Adrenal gland (tissue), 19 donors: ENCODE results near the gene UCHL3. TPM values are rescaled to one million over a fixed set of nuclear protein-coding genes. Genes with fewer than 3 reads are reported as not detected.

ENCODE experiments used
- DNase-seq, 7 donors: peaks; one replicate each; pipeline ENCODE4 v3.0.0-alpha.2; 2019 to 2020
- H3K27ac ChIP-seq, 5 donors: fragments of 200-600 bp; sonication (generic) in 4 of 5; 1 replicate in 3 of 5; 2 replicates in 2 of 5; pipeline versions ENCODE4 v1.5.1 to v1.8.0; 2016 to 2020; ENCODE audit warnings: mild to moderate bottlenecking in 1 of 5
- H3K27me3 ChIP-seq: fragments of 200-600 bp; 2 replicates; pipeline ENCODE4 v1.8.0; 2021
- H3K36me3 ChIP-seq, 2 donors: fragments of 200-600 bp; replicated peaks in 1 of 2; 1 replicate in 1 of 2; 2 replicates in 1 of 2; pipeline versions ENCODE4 v1.5.1 to v1.8.0; 2018 to 2022
- H3K4me1 ChIP-seq, 2 donors: fragments of 200-600 bp; replicated peaks in 1 of 2; 1 replicate in 1 of 2; 2 replicates in 1 of 2; pipeline versions ENCODE4 v1.5.1 to v1.8.0; 2018 to 2021
- H3K4me3 ChIP-seq, 4 donors: fragments of 200-600 bp; sonication (generic) in 3 of 4; one replicate each; pipeline ENCODE4 v1.5.1; 2016 to 2018
- H3K9me3 ChIP-seq, 3 donors: fragments of 200-600 bp; sonication (generic) in 1 of 3; replicated peaks in 1 of 3; 1 replicate in 2 of 3; 2 replicates in 1 of 3; pipeline versions ENCODE4 v1.5.1 to v1.8.0; 2016 to 2021
- POLR2A ChIP-seq, 2 donors: fragments of 450-650 bp; IDR thresholded peaks; one replicate each; pipeline ENCODE4 v1.6.1; 2017; ENCODE audit warnings: antibody characterized with exemption in 2 of 2, mild to moderate bottlenecking in 2 of 2, moderate library complexity in 1 of 2
- WGBS, 4 donors: extraction: QIAGEN DNeasy Blood & Tissue Kit in 2 of 4; methylation state at CpG; one replicate each; pipeline versions ENCODE4 v1.1.5 to v1.1.7; 2013 to 2017; 5-methylcytosine and 5-hydroxymethylcytosine counted together
- intact Hi-C, 2 donors: fragments of 100-400 bp; cut with DNase I; formaldehyde crosslinking; loops; one replicate each; pipeline versions ENCODE4 v1.14.1 to v1.15.0; 2022 to 2023
- long read RNA-seq, 10 donors: library from polyadenylated mRNA in 3 of 10; unstranded in 2 of 10; stranded (forward) in 1 of 10; transcript quantifications; one replicate each; pipeline ENCODE4 v2.0.0 and lab custom pipeline, GENCODE V29; 2021 to 2026
- polyA plus RNA-seq, 3 donors: library from polyadenylated mRNA; stranded (reverse); fragments of 200-250 nt in 2 of 3; fragments of 350-450 nt in 1 of 3; fragmentation: Illumina TruSeq in 1 of 3; extraction: RNeasy Lipid Tissue Mini Kit (QIAGEN cat#74804) in 1 of 3; gene quantifications; one replicate each; pipeline ENCODE4 v1.2.3, GENCODE V29; 2013 to 2014
- total RNA-seq, 9 donors: library from RNA; depleted of rRNA in 4 of 9; stranded (reverse); fragments of >200 nt in 4 of 9; fragments of 120-200 nt in 1 of 9; fragmentation: NEBNext Ultra II Directional in 1 of 9; extraction: Animal tissue kit (Norgen Biotek cat#: 25700) in 1 of 9; gene quantifications; one replicate each; pipeline versions ENCODE4 v1.1.0 to v1.2.4, GENCODE V29; 2013 to 2023
- TF ChIP-seq, protein P1 (sequence below), 6 experiments: fragments of 450-650 bp in 4 of 6; fragments of 200-600 bp in 2 of 6; sonication (generic) in 1 of 6; IDR thresholded peaks; 1 replicate in 5 of 6; 2 replicates in 1 of 6; pipeline versions ENCODE4 v1.5.1 to v1.8.0; 2016 to 2021; ENCODE audit warnings: antibody characterized with exemption in 6 of 6, mild to moderate bottlenecking in 2 of 6, moderate library complexity in 1 of 6
- donor health status: healthy with polysubstance abuse.
- donor health status: Bipolar disorder and iron deficiency.
- donor health status: DM: yes; HTN: yes; CAD: no.
- donor health status: DM: no; HTN: no; CAD: no.
- donor health status: DM: no; HTN: no; CAD: no.
- donor health status: DM: yes; HTN: yes; CAD: no.

Gene UCHL3
- total RNA-seq (100 to 1,000 TPM in 1 of 9 donors, 10 to 100 TPM in 8; 35.0 to 109 (median 68.7) TPM), polyA plus RNA-seq (100 to 1,000 TPM in 1 of 3 donors, 10 to 100 TPM in 2; 33.5 to 183 (median 42.4) TPM)
- long read RNA-seq, donor 1, partial matches to known transcripts, result 0 of 44 reads
- long read RNA-seq, donor 1, other reads (novel, unspliced or antisense), result 43 of 44 reads
- long read RNA-seq, donor 2, partial matches to known transcripts, result 5 of 14 reads
- long read RNA-seq, donor 2, other reads (novel, unspliced or antisense), result 9 of 14 reads
- long read RNA-seq, donor 3, partial matches to known transcripts, result 0 of 33 reads
- long read RNA-seq, donor 3, other reads (novel, unspliced or antisense), result 30 of 33 reads
- long read RNA-seq, donor 4, transcript UCHL3-206 (8 exons, 1,050 nt), result major isoform, 7 of 23 reads
- long read RNA-seq, donor 4, partial matches to known transcripts, result 14 of 23 reads
- long read RNA-seq, donor 4, other reads (novel, unspliced or antisense), result 2 of 23 reads
- long read RNA-seq, donor 5, transcript UCHL3-206 (8 exons, 1,050 nt), result major isoform, 8 of 22 reads
- long read RNA-seq, donor 5, partial matches to known transcripts, result 12 of 22 reads
- long read RNA-seq, donor 5, other reads (novel, unspliced or antisense), result 1 of 22 reads
- long read RNA-seq, donor 6, partial matches to known transcripts, result 2 of 7 reads
- long read RNA-seq, donor 6, other reads (novel, unspliced or antisense), result 1 of 7 reads
- long read RNA-seq, donor 7, transcript UCHL3-205 (2 exons, 506 nt), result major isoform, 8 of 26 reads
- long read RNA-seq, donor 7, partial matches to known transcripts, result 0 of 26 reads
- long read RNA-seq, donor 7, other reads (novel, unspliced or antisense), result 18 of 26 reads
- long read RNA-seq, donor 8, partial matches to known transcripts, result 13 of 36 reads
- long read RNA-seq, donor 8, other reads (novel, unspliced or antisense), result 22 of 36 reads
- long read RNA-seq, donor 9, partial matches to known transcripts, result 6 of 36 reads
- long read RNA-seq, donor 9, other reads (novel, unspliced or antisense), result 29 of 36 reads
- long read RNA-seq, donor 10, partial matches to known transcripts, result 66 of 381 reads
- long read RNA-seq, donor 10, other reads (novel, unspliced or antisense), result 315 of 381 reads

DNA sequence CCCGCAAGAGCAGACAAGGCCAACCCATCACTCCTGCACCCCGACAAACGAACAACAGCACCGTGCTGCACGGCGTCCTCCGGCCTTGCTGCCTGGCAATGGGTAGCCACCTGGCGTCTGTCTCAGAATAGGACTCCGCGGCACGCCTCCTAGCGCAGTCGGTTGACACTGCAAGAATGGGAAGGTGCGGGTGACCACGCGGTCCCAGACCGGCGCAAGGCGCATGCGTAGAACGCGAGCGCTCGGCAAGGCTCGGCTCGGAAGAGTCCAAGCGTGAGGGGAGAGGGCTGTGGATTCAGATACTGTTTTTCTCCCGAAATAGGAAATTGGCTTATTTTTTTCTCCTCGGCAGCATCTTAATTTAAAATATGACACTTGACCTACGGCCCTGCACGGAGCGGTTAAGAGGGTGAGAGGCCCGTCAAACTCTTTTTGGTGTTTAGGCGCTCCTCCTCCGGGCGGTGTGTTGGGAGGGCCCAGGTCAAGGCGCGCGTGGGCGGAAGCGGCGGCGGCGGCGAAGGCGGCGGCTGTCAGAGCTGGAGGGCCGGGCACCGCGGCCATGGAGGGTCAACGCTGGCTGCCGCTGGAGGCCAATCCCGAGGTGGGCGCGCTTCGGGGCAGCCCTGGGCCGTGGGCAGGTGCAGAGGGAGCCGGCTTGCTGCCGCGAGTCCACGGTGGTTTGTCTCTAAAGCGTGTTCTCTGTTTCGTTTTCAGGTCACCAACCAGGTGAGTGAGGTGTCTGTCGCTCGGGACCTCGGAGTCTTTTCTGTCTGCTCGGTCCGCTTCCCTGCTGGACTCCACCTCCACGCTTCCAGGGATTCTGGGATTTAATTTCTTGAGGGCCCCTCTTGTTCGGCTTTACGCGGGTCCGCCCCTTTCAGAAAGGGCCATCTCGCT, at the start of gene UCHL3:
Gene UCHL3, plus strand, starts transcription at position 530 of the 897 bp plus-strand sequence. Its CDS starts 30 bp downstream, at position 560.
- Histone ChIP-seq H3K4me3 (peak within 1 kb of the TSS; percentile 3 to 88 (median 70)), H3K9me3 (no peaks in the 10 kb centered on the region), H3K4me1 (peaks cover 0 to 77% of the 10 kb centered on the region in 2 donors), H3K36me3 (no peaks in the 10 kb centered on the region), H3K27me3 (no peaks in the 10 kb centered on the region), H3K27ac (peak within 1 kb of the TSS; percentile 57 to 95 (median 73))
- intact Hi-C loops, result loop anchor here in 1 of 2 donors (10.0 kb wide), 1 partner anchor 65 kb away; the partner anchor contains the start of gene TBC1D4
- WGBS, 4 donors, result 0 to 1% (median 0%) methylated on average over 53 to 74 of the region's 74 CpGs
- TF ChIP-seq POLR2A (IDR thresholded peaks at IDR 0.05), result peak; percentile 60 to 79
- TF ChIP-seq, protein P1, sequence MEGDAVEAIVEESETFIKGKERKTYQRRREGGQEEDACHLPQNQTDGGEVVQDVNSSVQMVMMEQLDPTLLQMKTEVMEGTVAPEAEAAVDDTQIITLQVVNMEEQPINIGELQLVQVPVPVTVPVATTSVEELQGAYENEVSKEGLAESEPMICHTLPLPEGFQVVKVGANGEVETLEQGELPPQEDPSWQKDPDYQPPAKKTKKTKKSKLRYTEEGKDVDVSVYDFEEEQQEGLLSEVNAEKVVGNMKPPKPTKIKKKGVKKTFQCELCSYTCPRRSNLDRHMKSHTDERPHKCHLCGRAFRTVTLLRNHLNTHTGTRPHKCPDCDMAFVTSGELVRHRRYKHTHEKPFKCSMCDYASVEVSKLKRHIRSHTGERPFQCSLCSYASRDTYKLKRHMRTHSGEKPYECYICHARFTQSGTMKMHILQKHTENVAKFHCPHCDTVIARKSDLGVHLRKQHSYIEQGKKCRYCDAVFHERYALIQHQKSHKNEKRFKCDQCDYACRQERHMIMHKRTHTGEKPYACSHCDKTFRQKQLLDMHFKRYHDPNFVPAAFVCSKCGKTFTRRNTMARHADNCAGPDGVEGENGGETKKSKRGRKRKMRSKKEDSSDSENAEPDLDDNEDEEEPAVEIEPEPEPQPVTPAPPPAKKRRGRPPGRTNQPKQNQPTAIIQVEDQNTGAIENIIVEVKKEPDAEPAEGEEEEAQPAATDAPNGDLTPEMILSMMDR (IDR thresholded peaks at IDR 0.05), result peak; percentile 77 to 96 (median 95)
- DNase-seq, result peak; percentile 96 to 99 (median 98)

DNA sequence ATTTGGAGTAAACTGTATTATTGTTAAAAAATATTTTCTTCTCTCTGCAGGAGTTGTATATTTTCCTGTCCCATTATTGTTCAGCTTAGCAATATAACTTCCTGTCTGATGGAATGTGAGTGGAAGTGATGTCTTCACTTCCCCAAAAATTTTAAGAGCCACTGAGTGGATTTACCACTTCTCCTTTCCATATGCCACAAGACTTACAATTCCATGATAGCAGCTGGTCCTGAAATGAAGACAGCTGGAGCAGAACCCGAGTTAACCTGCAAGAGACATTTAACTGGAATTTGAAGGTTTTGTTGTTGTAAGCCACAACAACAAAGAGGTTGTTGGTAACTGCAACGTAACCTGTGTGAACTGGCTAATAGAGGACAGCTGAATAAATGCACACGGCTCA, 44.3 kb upstream of the UCHL3 start:
- no peaks in the 10 kb centered on the region for H3K36me3 ChIP-seq
- intact Hi-C loops, result no loop called here
- DNase-seq, result no peak
- H3K27ac ChIP-seq, result no peak overlapping the region
- H3K4me1 ChIP-seq, result no peaks in the 10 kb centered on the region
- TF ChIP-seq POLR2A (IDR thresholded peaks at IDR 0.05), result no peak
- TF ChIP-seq, protein P1 (IDR thresholded peaks at IDR 0.05), result no peak
- no peak overlapping the region for H3K4me3 ChIP-seq
- H3K27me3 ChIP-seq, result no peaks in the 10 kb centered on the region
- WGBS, 4 donors, result 70 to 76% (median 73%) methylated on average over 3 of the region's 3 CpGs
- no peaks in the 10 kb centered on the region for H3K9me3 ChIP-seq

DNA sequence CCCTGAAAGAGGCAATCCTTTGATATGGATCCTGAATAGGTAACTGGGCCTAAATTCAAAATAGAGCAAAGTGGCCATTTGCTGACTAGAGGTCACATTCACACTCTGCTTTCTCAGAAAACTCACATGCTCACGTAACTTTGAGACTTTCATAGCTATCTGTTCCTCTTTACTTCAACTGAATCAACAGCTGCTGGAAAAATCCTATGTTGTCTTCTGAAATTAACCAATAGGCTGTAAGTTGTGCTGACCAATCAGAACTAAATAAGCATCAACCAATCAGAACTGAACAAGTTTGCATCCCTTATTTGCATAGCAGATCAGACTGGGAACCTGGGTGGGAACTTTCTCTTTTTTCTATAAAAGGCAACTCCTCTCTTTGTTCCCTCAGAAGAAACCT, 43.6 kb upstream of the UCHL3 start:
- WGBS, 4 donors, result 71 to 88% (median 79%) methylated on average over 1 of the region's 1 CpG
- no peak overlapping the region for H3K4me3 ChIP-seq
- no peak overlapping the region for H3K27ac ChIP-seq
- no peaks in the 10 kb centered on the region for H3K36me3 ChIP-seq
- no peaks in the 10 kb centered on the region for H3K4me1 ChIP-seq
- no peaks in the 10 kb centered on the region for H3K9me3 ChIP-seq
- H3K27me3 ChIP-seq, result no peaks in the 10 kb centered on the region
- DNase-seq, result no peak
- intact Hi-C loops, result no loop called here
- TF ChIP-seq, protein P1 (IDR thresholded peaks at IDR 0.05), result no peak
- TF ChIP-seq POLR2A (IDR thresholded peaks at IDR 0.05), result no peak
